Fibroblast of villous mesenchyme (primary cell): ENCODE results near the gene PLAAT3. TPM values are rescaled to one million over a fixed set of nuclear protein-coding genes. Genes with fewer than 3 reads are reported as not detected.
"Not testable (repeated sequence)": the region's sequence is repeated elsewhere in the genome, so short reads cannot be mapped to it uniquely, and the experiment has no call there.

Experiments
- DNase-seq: peaks from one replicate; pipeline ENCODE4 v3.0.0-alpha.2; 2010; ENCODE audit warnings: low read depth
- H3K4me3 ChIP-seq: 2 replicates; pipeline ENCODE4 v1.5.1; 2011; ENCODE audit warnings: low read depth, mild to moderate bottlenecking, low read length
- total RNA-seq: library from RNA; depleted of rRNA; stranded (reverse); fragments of >200 nt; gene quantifications from 2 replicates; pipeline ENCODE4 v1.2.3, GENCODE V29; 2012
- TF ChIP-seq, protein P1 (sequence below): IDR thresholded peaks from 2 replicates; pipeline ENCODE4 v1.5.1; 2012; ENCODE audit warnings: low read depth, mild to moderate bottlenecking, low read length; ENCODE audit not compliant: insufficient read depth

The PLAAT3 gene
- total RNA-seq, 1 donor = 6.0 TPM

DNA sequence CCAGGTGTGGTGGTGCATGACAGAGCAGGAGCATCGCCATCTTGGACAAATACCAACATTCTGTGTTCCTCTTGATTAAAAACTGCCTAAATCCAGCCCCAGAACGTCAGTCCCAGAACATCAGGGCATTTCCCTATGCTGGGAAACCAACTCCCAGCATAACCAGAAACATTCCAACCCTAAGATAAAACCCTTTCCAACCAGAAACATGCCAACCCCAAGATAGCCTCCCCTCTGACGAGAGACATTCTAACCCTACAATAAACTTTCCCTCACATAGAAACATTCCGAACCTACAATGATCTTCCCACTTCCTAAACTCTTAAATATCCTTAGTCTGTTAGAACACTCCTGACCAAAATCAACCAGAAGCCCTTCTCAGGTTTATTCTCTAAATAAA, 66.1 kb downstream of the PLAAT3 start:
- H3K4me3 ChIP-seq = no peak overlapping the region
- TF ChIP-seq, protein P1, sequence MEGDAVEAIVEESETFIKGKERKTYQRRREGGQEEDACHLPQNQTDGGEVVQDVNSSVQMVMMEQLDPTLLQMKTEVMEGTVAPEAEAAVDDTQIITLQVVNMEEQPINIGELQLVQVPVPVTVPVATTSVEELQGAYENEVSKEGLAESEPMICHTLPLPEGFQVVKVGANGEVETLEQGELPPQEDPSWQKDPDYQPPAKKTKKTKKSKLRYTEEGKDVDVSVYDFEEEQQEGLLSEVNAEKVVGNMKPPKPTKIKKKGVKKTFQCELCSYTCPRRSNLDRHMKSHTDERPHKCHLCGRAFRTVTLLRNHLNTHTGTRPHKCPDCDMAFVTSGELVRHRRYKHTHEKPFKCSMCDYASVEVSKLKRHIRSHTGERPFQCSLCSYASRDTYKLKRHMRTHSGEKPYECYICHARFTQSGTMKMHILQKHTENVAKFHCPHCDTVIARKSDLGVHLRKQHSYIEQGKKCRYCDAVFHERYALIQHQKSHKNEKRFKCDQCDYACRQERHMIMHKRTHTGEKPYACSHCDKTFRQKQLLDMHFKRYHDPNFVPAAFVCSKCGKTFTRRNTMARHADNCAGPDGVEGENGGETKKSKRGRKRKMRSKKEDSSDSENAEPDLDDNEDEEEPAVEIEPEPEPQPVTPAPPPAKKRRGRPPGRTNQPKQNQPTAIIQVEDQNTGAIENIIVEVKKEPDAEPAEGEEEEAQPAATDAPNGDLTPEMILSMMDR = no peak
- DNase-seq = peak; percentile 94

DNA sequence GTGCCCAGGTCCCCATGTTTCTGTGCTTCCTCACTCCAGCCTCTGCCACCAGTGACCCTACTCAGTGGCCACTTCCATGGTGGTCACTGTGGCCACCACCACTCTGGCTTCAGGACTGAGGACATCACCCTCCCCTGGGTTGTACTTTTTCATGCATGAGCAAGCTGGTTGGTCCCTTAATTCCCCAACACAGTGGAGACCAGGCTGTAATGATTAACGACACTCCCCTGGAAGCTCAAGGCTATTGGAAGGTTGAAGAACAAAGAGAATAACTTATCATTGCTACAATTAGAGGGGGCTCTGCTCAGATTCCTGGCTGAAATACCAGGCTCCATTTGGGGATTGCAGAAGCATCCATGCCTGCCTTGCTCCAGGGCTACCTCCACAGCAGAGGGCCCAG, 67.2 kb downstream of the PLAAT3 start:
- TF ChIP-seq, protein P1 = no peak
- H3K4me3 ChIP-seq = no peak overlapping the region

DNA sequence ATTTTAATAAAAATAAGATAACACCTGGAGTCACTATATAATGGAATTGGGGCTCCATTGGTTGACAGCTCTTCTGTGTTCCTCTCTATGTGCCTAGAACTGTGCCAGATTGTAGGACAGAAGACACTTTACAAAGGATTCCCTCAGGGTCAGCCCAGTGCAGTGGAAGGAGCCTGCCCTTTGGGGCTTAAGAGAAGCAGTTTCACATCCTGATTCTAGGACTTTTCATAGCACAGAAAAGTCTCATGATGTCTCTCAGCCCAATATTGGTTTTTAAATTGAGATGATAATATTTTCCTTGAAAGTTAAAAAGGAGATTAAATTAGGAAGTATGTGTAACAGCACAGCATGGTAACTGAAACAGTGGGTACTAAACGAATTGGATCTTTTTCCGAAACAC, 70.5 kb downstream of the PLAAT3 start:
- TF ChIP-seq, protein P1 = no peak
- no peak for DNase-seq
- H3K4me3 ChIP-seq = no peak overlapping the region

More for the DNA sequence above, 67.2 kb downstream of the PLAAT3 start:
- DNase-seq = no peak

DNA sequence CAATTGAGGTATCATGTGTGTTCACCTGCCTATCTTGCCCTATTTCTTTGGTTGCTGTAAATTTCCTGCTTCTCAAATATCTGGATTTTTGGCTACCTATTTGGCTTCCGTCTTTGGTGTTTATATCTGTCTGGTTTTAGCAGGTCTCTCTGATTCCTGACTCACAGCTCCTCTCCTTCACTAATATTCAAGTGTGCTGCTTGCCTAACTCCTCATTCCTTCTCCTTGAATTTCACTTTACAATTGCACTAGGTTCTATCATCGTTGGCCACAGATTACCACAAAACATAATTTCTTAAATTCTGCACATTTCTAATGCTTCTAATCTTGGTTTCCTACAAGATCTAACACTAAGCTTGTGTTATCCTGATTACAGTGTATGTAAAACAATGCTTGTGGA, 71.7 kb downstream of the PLAAT3 start:
- not testable (repeated sequence) for DNase-seq, H3K4me3 ChIP-seq

DNA sequence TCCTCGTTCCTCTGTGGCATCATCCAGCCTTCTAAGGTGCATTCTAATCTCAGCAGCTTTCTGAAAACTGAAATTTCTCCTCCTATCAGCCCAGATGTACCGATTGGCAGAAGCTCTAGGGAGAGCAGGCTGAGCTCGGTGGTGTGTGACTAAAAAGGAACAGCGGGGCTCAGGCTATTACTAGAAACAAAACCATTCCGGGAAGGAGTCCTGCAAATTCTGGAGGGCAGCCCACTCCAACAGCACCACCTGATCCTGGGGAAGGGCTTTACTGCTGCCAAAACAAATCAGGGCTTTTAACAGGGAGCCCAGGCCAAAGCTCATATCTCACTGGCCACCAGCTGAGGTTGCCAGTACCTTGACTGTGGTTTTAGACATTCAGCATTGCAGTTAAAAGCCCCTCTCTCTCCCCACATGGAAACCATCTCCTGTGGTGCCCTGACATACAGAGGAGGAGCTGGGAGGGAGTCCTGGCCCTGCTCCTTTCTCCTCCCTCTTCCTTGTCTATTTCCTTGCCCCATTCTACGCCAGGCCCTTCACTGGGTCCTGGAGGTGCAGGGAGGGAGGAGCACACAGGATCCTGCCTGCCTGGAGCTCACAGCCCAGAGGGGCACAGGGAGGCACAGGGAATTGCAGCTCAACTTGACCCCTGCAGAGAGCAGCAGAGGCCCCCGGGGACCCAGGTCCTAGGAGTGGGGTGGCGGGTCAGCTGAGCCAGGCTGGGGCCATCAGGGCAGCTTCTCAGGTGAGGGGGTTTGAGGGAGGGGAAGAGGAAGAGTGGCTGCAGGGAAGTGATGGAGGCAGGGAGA, 76.7 kb downstream of the PLAAT3 start:
- DNase-seq = peak; percentile 77
- H3K4me3 ChIP-seq = peak overlapping the region; percentile 50
- TF ChIP-seq, protein P1 = no peak

DNA sequence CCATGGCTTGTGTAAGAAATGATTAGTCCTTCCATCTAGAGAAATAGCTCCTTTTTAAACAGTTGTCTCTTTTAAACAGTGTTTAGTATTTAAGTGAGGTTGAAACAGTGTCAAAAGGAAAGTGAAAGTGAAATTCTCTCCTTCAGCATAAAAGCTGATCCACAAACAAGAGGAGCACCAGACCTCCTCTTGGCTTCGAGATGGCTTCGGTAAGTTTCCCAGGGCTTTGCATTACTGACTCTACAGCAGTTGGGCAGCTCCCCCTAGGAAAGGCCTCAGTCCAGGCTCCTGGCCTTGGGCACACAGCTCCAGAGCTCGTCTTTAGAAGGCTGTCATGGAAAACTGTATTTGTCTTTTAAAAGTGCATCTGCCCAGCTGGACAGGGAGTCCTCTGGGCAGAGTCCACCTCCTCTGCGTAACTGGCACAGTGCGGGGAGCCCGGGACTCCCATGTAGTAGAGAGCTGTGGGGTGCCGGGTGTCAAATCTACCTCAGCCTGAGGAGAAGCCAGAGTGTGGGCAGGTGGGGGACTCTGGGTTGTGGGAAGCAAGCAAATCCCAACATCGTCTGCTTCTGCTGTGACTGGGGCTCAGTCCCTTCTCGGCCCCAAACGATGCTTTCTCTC, 77.5 kb downstream of the PLAAT3 start, which contains the start of gene PLAAT4:
PLAAT4 (plus strand) TSS at position 140 of the 624 bp plus-strand sequence; CDS start at position 201, 61 bp downstream.
- TF ChIP-seq, protein P1 = no peak
- DNase-seq = peak; percentile 89
- peak within 1 kb of the TSS; percentile 50 for H3K4me3 ChIP-seq

DNA sequence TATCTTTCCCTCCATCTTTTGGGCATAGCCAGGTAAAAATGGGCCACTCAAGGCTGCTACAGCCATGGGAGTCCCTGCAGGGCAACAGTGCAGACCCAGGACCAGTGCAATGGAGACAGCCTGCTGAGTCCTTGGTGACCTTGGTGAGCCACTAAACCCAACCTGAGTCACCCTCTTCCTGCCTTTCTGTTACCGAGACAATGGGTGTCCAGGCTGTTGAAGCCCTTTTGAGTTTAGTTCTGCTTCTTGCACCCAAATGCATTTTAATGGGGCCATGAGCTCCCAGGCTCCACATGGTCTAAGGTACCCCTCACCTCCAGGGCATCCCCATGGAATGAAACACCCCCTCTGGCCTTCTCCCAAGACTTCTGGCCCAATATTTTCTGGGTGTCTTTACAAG, 78.5 kb downstream of the PLAAT3 start:
- no peak overlapping the region for H3K4me3 ChIP-seq
- TF ChIP-seq, protein P1 = no peak
- no peak for DNase-seq
